Peyer's patch (tissue), 4 donors: Measurements from ENCODE around the gene PRSS23.

Experiments
- POLR2A ChIP-seq, 2 donors: fragments of 450-650 bp; IDR thresholded peaks; one replicate each; pipeline ENCODE4 v1.5.1; 2017; ENCODE audit warnings: antibody characterized with exemption in 2 of 2, mild to moderate bottlenecking in 2 of 2, moderate library complexity in 2 of 2
- TF ChIP-seq, protein P1 (sequence below), 6 experiments: fragments of 450-650 bp in 4 of 6; fragments of 200-600 bp in 2 of 6; sonication (generic) in 1 of 6; IDR thresholded peaks; one replicate each; pipeline ENCODE4 v1.5.1; 2017 to 2019; ENCODE audit warnings: antibody characterized with exemption in 6 of 6, mild to moderate bottlenecking in 3 of 6, moderate library complexity in 1 of 6

DNA sequence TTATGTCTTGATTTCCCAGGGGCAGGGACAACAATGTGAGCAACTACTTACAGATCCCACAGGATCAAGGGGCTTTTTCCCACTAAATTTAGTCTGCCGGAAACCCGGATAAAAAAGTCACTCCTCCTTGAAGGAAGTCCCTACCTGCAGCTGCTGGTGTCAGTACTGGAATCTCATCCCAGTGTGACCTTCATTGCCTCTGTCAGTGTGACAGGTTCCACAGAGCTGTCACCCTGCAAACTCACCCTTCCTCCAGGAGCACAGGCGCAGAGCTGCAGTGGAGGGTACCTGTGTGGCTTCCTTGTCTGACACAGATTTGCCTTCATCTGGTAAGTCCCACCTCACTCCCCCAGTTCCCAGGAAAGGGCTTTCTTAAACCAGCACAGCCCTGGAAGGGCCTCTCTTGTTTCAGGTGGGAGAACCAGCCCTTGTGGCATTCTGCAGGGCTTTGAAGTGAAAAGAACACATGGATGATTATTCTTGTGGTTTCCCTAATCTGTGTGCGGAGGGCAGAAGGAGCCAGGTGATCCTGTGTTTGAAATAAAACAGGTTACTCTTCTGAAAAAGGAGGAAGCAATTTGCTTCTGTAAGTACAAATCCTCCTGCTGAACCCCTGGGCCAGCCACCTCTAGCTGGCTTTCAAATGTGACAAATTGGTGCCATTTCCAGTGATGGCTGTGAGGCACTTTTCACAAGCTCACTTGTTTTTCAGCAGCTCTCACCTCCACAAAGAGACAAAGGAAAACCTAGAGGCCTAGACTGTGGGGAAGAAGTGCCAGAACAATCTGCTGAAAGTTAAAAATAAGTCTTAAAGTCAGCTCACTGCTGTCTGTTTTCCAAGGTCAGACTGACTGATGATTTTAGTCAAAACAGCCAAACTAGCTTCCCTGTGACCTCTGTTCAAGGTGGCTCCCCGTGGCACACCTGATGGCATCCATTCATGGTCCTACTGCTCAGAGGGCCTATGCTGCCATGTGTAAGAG lies 9.2 kb upstream of the PRSS23 start:
- TF ChIP-seq, protein P1, sequence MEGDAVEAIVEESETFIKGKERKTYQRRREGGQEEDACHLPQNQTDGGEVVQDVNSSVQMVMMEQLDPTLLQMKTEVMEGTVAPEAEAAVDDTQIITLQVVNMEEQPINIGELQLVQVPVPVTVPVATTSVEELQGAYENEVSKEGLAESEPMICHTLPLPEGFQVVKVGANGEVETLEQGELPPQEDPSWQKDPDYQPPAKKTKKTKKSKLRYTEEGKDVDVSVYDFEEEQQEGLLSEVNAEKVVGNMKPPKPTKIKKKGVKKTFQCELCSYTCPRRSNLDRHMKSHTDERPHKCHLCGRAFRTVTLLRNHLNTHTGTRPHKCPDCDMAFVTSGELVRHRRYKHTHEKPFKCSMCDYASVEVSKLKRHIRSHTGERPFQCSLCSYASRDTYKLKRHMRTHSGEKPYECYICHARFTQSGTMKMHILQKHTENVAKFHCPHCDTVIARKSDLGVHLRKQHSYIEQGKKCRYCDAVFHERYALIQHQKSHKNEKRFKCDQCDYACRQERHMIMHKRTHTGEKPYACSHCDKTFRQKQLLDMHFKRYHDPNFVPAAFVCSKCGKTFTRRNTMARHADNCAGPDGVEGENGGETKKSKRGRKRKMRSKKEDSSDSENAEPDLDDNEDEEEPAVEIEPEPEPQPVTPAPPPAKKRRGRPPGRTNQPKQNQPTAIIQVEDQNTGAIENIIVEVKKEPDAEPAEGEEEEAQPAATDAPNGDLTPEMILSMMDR (IDR thresholded peaks at IDR 0.05), result no peak
- TF ChIP-seq POLR2A (IDR thresholded peaks at IDR 0.05), result no peak
